ENCODE data around the gene CACNG7.

- peak; percentile 37 for TF ChIP-seq CTCF (IDR thresholded peaks at IDR 0.05; ENCODE audit: low read depth, low read length, missing input control)
- no peak for TF ChIP-seq FOXA1 (IDR thresholded peaks at IDR 0.05)
- no peak for TF ChIP-seq YY1 (IDR thresholded peaks at IDR 0.05)
- no peak for TF ChIP-seq TAF1 (conservative IDR thresholded peaks at IDR 0.05)
- TF ChIP-seq, protein P1, sequence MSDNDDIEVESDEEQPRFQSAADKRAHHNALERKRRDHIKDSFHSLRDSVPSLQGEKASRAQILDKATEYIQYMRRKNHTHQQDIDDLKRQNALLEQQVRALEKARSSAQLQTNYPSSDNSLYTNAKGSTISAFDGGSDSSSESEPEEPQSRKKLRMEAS (IDR thresholded peaks at IDR 0.05), result no peak
- no peak for TF ChIP-seq EGR1 (IDR thresholded peaks at IDR 0.05; ENCODE audit: low read depth in 2 of 2)
- peak; percentile 29 to 62 for TF ChIP-seq RAD21 (IDR thresholded peaks at IDR 0.05)
These were observed 27.3 kb upstream of the CACNG7 start, which contains the start of gene PRKCG for GRCh38 chr19:53881482-53882390.
